ENCODE data around the gene IFNA7.
"Not testable (repeated sequence)": the region's sequence is repeated elsewhere in the genome, so short reads cannot be mapped to it uniquely, and the experiment has no call there.

IFNA7 gene

DNA sequence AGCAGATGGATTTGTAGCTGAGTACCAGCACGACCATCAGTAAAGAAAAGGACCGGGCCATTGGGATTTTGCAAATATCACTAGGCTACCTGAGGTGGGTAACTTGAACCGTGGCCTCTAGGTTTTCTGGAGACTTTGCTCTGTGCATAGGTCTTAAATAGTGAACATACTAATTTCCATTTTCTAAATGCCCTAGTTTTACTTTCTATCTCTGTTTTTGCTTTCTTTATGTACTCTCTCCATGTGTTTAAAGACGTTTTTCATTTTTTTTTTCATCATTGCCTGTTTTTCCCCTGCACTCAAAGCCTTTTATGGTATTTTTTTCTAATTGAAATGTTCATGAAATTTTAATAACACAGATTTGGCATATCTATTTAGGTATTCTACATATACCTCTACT, at the start of gene IFNA7:
IFNA7 (minus strand) TSS at position 101 of the 400 bp plus-strand sequence; CDS start at position 61, 40 bp downstream.
- H3K9me3 ChIP-seq; H3K4me1 ChIP-seq; in situ Hi-C loops (cut with MboI; ENCODE audit: low sequenced_read_pairs); H3K4me3 ChIP-seq; DNase-seq (ENCODE audit: low spot score in 2 of 2); H3K27me3 ChIP-seq (ENCODE audit: low read depth); H3K36me3 ChIP-seq (replicated peaks): not testable (repeated sequence)

- no peaks in the 10 kb centered on the region; the same call in 1 of the 2 replicates for H3K27me3 ChIP-seq (ENCODE audit: low read depth)
- H3K4me1 ChIP-seq, result no peaks in the 10 kb centered on the region
- H3K36me3 ChIP-seq (replicated peaks), result no peaks in the 10 kb centered on the region
- no peak for DNase-seq (ENCODE audit: low spot score in 2 of 2)
- no peak overlapping the region for H3K4me3 ChIP-seq
- H3K9me3 ChIP-seq, result no peaks in the 10 kb centered on the region
- in situ Hi-C loops (cut with MboI; ENCODE audit: low sequenced_read_pairs), result no loop called here
These were observed 49.6 kb upstream of the IFNA7 start for GRCh38 chr9:21251638-21252037.

- H3K36me3 ChIP-seq (replicated peaks), result no peaks in the 10 kb centered on the region
- no peaks in the 10 kb centered on the region for H3K4me1 ChIP-seq
- no peaks in the 10 kb centered on the region for H3K9me3 ChIP-seq
- in situ Hi-C loops (cut with MboI; ENCODE audit: low sequenced_read_pairs), result no loop called here
- H3K27me3 ChIP-seq (ENCODE audit: low read depth), result no peaks in the 10 kb centered on the region; the same call in 1 of the 2 replicates
- no peak for DNase-seq (ENCODE audit: low spot score in 2 of 2)
- H3K4me3 ChIP-seq, result no peak overlapping the region
These were observed 49.2 kb upstream of the IFNA7 start for GRCh38 chr9:21251190-21251589.

GRCh38 chr9:21244836-21245235, 42.8 kb upstream of the IFNA7 start:
- no peak for DNase-seq (ENCODE audit: low spot score in 2 of 2)
- no peaks in the 10 kb centered on the region for H3K9me3 ChIP-seq
- no peaks in the 10 kb centered on the region for H3K36me3 ChIP-seq (replicated peaks)
- H3K27me3 ChIP-seq (ENCODE audit: low read depth), result no peaks in the 10 kb centered on the region
- in situ Hi-C loops (cut with MboI; ENCODE audit: low sequenced_read_pairs), result no loop called here
- no peak overlapping the region for H3K4me3 ChIP-seq
- no peaks in the 10 kb centered on the region for H3K4me1 ChIP-seq

DNA sequence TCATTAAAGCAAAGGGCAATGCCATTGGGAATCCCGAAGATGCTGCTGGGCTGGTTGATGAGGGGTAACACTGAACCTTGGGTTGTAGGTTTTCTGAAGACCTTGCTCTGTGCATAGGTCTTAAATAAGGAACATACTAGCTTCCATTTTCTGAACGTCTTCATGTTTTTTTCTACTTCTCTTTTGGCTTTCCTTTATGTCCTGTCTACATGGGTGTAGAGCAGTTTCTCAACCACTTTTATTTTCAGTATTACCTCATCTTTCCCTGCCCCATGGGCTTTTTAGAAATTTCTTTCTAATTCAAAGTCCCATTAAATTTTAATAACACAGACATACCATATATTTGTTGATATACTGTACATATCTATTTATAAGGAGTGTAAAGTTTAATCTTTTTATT, 37.9 kb upstream of the IFNA7 start, which contains the start of gene IFNA14:
IFNA14 (minus strand) TSS at position 95 of the 400 bp plus-strand sequence; CDS start at position 25, 70 bp downstream.
- H3K36me3 ChIP-seq (replicated peaks), result no peaks in the 10 kb centered on the region
- H3K4me3 ChIP-seq, result no peak within 1 kb of the TSS
- DNase-seq (ENCODE audit: low spot score in 2 of 2), result no peak
- in situ Hi-C loops (cut with MboI; ENCODE audit: low sequenced_read_pairs), result no loop called here
- H3K4me1 ChIP-seq, result no peaks in the 10 kb centered on the region
- no peaks in the 10 kb centered on the region for H3K27me3 ChIP-seq (ENCODE audit: low read depth)
- no peaks in the 10 kb centered on the region for H3K9me3 ChIP-seq

- H3K27me3 ChIP-seq (ENCODE audit: low read depth); H3K9me3 ChIP-seq; H3K36me3 ChIP-seq (replicated peaks); in situ Hi-C loops (cut with MboI; ENCODE audit: low sequenced_read_pairs); DNase-seq (ENCODE audit: low spot score in 2 of 2); H3K4me3 ChIP-seq; H3K4me1 ChIP-seq: not testable (repeated sequence)
These were observed 34.3 kb upstream of the IFNA7 start for GRCh38 chr9:21236360-21236714.

GRCh38 chr9:21235468-21236359, 33.7 kb upstream of the IFNA7 start:
- H3K36me3 ChIP-seq (replicated peaks); H3K4me1 ChIP-seq; H3K9me3 ChIP-seq; H3K4me3 ChIP-seq; H3K27me3 ChIP-seq (ENCODE audit: low read depth); in situ Hi-C loops (cut with MboI; ENCODE audit: low sequenced_read_pairs): not testable (repeated sequence)
- DNase-seq (ENCODE audit: low spot score in 2 of 2), result peak; percentile 13 to 14

GRCh38 chr9:21234153-21234687, 32.2 kb upstream of the IFNA7 start:
- Histone ChIP-seq H3K4me3 (no peak overlapping the region), H3K36me3 (replicated peaks) (no peaks in the 10 kb centered on the region), H3K27me3 (ENCODE audit: low read depth) (no peaks in the 10 kb centered on the region), H3K4me1 (no peaks in the 10 kb centered on the region), H3K9me3 (no peaks in the 10 kb centered on the region)
- no peak for DNase-seq (ENCODE audit: low spot score in 2 of 2)
- in situ Hi-C loops (cut with MboI; ENCODE audit: low sequenced_read_pairs), result no loop called here

DNA sequence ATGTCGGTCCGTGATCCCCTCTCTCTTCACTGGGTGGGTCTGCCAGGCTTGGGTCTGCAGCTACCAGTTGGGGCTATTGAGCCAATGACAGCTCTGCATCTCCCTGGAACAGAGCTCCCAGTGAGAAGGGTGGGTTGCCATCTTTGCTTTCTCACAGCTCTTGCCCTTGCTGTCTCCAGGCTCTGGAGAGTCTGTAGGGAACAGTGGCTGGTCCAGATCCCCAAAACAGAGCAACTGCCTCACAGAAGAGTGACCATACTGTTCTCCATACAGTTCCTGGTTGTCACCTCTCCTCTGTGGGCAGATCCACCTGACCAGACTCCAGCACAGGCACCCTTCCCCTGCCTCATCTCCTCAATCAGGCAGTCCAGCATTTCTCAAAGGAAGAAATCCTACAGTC, 31.3 kb upstream of the IFNA7 start:
- no peak overlapping the region for H3K4me3 ChIP-seq
- in situ Hi-C loops (cut with MboI; ENCODE audit: low sequenced_read_pairs), result no loop called here
- H3K4me1 ChIP-seq, result no peaks in the 10 kb centered on the region
- no peaks in the 10 kb centered on the region for H3K36me3 ChIP-seq (replicated peaks)
- no peaks in the 10 kb centered on the region for H3K27me3 ChIP-seq (ENCODE audit: low read depth)
- no peak for DNase-seq (ENCODE audit: low spot score in 2 of 2)
- no peaks in the 10 kb centered on the region for H3K9me3 ChIP-seq

DNA sequence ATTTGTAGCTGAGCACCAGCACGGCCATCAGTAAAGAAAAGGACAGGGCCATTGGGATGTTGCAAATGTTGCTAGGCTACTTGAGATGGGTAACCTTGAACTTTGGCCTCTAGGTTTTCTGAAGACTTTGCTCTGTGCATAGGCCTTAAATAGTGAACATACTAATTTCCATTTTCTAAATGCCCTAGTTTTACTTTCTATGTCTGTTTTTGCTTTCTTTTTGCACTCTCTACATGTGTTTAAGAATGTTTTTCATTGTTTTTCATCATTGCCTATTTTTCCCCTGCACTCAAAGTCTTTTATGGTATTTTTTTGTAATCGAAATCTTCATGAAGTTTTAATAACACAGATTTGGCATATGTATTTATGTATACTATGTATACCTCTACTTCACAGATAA, 26.1 kb upstream of the IFNA7 start, which contains the start of gene IFNA17:
IFNA17 (minus strand) TSS at position 101 of the 400 bp plus-strand sequence; CDS start at position 52, 49 bp downstream.
- DNase-seq (ENCODE audit: low spot score in 2 of 2), result no peak
- Histone ChIP-seq H3K4me3 (no peak within 1 kb of the TSS), H3K36me3 (replicated peaks) (no peaks in the 10 kb centered on the region), H3K9me3 (no peaks in the 10 kb centered on the region), H3K4me1 (no peaks in the 10 kb centered on the region), H3K27me3 (ENCODE audit: low read depth) (no peaks in the 10 kb centered on the region)
- in situ Hi-C loops (cut with MboI; ENCODE audit: low sequenced_read_pairs), result no loop called here

GRCh38 chr9:21217211-21217610, 15.2 kb upstream of the IFNA7 start, which contains the start of gene IFNA16:
TSS of gene IFNA16 (minus strand) at chr9:21217311. CDS start at chr9:21217305, 6 bp downstream.
- in situ Hi-C loops (cut with MboI; ENCODE audit: low sequenced_read_pairs); DNase-seq (ENCODE audit: low spot score in 2 of 2); H3K36me3 ChIP-seq (replicated peaks): not testable (repeated sequence)

GRCh38 chr9:21213411-21214326, 11.7 kb upstream of the IFNA7 start:
- H3K4me1 ChIP-seq; H3K36me3 ChIP-seq (replicated peaks); H3K4me3 ChIP-seq; H3K27me3 ChIP-seq (ENCODE audit: low read depth); in situ Hi-C loops (cut with MboI; ENCODE audit: low sequenced_read_pairs); H3K9me3 ChIP-seq: not testable (repeated sequence)
- peak in 1 of 2 experiments; percentile 2 for DNase-seq (ENCODE audit: low spot score in 2 of 2)

More at GRCh38 chr9:21217211-21217610, 15.2 kb upstream of the IFNA7 start, which contains the start of gene IFNA16:
- not testable (repeated sequence) for H3K27me3 ChIP-seq (ENCODE audit: low read depth); H3K9me3 ChIP-seq; H3K4me3 ChIP-seq; H3K4me1 ChIP-seq

- DNase-seq (ENCODE audit: low spot score in 2 of 2); H3K4me3 ChIP-seq; H3K9me3 ChIP-seq; H3K36me3 ChIP-seq (replicated peaks); H3K27me3 ChIP-seq (ENCODE audit: low read depth); H3K4me1 ChIP-seq; in situ Hi-C loops (cut with MboI; ENCODE audit: low sequenced_read_pairs): not testable (repeated sequence)
These were observed 10.2 kb upstream of the IFNA7 start for GRCh38 chr9:21212160-21212559.
